Kidney epithelial cell (primary cell): ENCODE results near the gene THSD4. TPM values are rescaled to one million over a fixed set of nuclear protein-coding genes. Genes with fewer than 3 reads are reported as not detected.

Experiments
- DNase-seq: peaks from one replicate; pipeline ENCODE4 v3.0.0-alpha.2; 2010; ENCODE audit warnings: low read depth
- H3K27me3 ChIP-seq: 2 replicates; pipeline ENCODE4 v1.6.0; 2011; ENCODE audit warnings: low read length; ENCODE audit not compliant: control insufficient read depth, insufficient read depth
- H3K36me3 ChIP-seq: 2 replicates; pipeline ENCODE4 v1.5.1; 2011; ENCODE audit warnings: low read length; ENCODE audit not compliant: control insufficient read depth, insufficient read depth
- H3K4me3 ChIP-seq: 2 replicates; pipeline ENCODE4 v1.5.1; 2011; ENCODE audit warnings: low read depth, mild to moderate bottlenecking, control low read depth, low read length
- total RNA-seq: library from RNA; depleted of rRNA; stranded (reverse); fragments of >200 nt; gene quantifications from 2 replicates; pipeline ENCODE4 v1.2.3, GENCODE V29; 2015
- TF ChIP-seq, protein P1 (sequence below): IDR thresholded peaks from 2 replicates; pipeline ENCODE4 v1.5.1; 2011; ENCODE audit warnings: mild to moderate bottlenecking, moderate library complexity, low read length, control low read depth, inconsistent platforms; ENCODE audit not compliant: insufficient read depth, poor library complexity, severe bottlenecking

The THSD4 gene
- total RNA-seq, 1 donor from 2014 or later, result 17.7 TPM

DNA sequence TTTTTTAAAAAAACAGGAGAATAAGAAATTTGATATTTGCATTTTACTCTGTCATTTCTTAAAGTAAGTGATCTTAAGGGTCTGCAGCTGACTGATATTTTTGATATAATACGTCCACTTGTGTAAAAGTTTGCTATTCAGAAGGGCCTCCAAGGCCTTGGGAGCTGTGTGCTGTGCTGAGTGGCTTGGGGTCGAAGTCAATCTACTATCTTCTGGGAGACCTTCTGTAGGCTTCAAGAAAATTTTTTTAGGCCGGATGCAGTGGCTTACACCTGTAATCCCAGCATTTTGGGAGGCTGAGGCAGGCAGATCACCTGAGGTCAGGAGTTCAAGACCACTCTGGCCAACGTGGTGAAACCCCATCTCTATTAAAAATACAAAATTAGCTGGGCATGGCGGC, 26.3 kb downstream of the THSD4 start:
- TF ChIP-seq, protein P1, sequence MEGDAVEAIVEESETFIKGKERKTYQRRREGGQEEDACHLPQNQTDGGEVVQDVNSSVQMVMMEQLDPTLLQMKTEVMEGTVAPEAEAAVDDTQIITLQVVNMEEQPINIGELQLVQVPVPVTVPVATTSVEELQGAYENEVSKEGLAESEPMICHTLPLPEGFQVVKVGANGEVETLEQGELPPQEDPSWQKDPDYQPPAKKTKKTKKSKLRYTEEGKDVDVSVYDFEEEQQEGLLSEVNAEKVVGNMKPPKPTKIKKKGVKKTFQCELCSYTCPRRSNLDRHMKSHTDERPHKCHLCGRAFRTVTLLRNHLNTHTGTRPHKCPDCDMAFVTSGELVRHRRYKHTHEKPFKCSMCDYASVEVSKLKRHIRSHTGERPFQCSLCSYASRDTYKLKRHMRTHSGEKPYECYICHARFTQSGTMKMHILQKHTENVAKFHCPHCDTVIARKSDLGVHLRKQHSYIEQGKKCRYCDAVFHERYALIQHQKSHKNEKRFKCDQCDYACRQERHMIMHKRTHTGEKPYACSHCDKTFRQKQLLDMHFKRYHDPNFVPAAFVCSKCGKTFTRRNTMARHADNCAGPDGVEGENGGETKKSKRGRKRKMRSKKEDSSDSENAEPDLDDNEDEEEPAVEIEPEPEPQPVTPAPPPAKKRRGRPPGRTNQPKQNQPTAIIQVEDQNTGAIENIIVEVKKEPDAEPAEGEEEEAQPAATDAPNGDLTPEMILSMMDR, result no peak
- no peaks in the 10 kb centered on the region for H3K27me3 ChIP-seq
- no peak for DNase-seq
- H3K36me3 ChIP-seq, result no peaks in the 10 kb centered on the region
- no peak overlapping the region for H3K4me3 ChIP-seq

DNA sequence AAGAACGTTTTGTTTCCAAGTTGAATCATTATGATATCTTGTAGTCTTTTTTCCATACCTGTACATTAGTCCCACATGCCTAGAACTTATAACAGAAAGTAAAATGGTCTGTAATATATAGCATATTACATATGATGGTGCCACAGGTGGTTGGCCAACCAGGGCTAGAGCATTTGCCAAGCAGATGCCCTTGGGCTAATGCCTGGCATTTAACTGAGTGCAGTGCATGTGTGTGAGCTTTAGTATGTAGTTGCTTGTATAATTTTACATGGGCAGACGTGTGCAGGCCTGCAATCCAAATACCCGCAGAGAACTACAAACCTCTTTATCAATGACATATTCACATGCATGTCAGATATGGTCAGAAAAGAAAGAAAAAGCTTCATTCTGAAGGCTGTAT, 27.5 kb downstream of the THSD4 start:
- no peak for DNase-seq
- H3K36me3 ChIP-seq, result no peaks in the 10 kb centered on the region
- H3K27me3 ChIP-seq, result no peaks in the 10 kb centered on the region
- no peak overlapping the region for H3K4me3 ChIP-seq
- TF ChIP-seq, protein P1, result no peak

DNA sequence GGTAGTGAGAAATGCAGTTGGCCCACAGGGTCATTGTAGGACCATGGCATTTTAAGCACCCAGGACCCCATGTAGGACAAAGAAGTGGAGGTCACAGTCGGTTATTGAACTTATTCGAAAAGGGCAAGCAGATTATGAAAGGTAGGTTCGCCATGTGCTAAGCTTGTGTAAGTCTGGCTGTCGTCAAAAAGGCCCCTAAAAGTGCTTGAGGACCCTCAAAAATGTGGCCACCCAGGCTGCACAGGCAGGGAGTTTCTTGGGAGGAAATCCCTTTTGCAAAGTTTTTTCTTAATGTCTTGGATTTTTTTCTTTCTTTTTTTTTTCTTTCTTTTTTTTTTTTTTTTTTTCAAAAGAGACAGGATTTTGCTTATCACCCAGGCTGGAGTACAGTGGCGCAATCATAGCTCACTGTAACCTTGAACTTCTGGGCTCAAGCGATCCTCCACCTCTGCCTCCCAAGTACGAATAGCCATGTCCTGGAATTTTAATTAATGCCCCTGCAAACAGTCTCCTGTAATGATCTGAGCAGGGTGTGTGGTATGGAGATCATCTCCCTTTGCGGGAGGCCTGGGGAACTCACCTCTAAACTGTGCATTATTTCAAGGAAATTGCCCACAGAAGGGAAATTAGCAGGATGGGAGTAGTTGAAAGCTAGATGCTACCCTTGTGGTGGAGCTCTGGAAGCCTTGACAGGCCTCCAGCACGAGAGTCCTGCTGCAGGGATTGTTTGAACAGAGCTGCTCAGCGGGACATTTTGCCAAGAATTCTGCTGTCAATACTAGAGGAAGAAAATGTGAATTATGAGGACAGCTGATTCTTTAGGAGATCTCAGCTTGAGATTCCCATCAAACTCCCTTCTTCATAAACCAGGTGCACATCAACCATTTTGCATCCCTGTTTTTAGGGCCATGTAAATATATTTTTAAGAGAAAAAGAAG, 28.4 kb downstream of the THSD4 start:
- DNase-seq, result no peak
- Histone ChIP-seq H3K36me3 (no peaks in the 10 kb centered on the region), H3K27me3 (no peaks in the 10 kb centered on the region), H3K4me3 (no peak overlapping the region)
- TF ChIP-seq, protein P1, result no peak

DNA sequence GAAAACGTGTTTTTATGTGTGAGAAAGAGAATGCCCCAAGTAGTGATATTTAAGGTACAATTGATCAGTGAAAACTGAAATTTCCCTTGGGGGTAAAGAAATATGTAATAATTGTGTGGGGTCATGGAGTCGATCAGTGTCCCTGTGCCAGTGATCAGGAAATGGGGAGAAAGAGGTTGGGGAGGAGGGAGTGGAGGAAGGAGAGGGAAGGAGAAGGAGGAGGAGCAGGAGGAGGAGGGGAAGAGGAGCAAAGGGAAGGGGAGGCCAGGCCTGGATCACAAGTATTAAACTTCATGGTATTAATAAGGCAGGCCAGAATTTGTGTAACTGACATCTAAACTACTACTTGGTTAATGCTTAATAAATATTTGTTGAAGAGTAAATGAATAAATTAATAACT, 30.4 kb downstream of the THSD4 start:
- DNase-seq, result no peak
- Histone ChIP-seq H3K27me3 (no peaks in the 10 kb centered on the region), H3K4me3 (no peak overlapping the region), H3K36me3 (no peaks in the 10 kb centered on the region)
- TF ChIP-seq, protein P1, result no peak

DNA sequence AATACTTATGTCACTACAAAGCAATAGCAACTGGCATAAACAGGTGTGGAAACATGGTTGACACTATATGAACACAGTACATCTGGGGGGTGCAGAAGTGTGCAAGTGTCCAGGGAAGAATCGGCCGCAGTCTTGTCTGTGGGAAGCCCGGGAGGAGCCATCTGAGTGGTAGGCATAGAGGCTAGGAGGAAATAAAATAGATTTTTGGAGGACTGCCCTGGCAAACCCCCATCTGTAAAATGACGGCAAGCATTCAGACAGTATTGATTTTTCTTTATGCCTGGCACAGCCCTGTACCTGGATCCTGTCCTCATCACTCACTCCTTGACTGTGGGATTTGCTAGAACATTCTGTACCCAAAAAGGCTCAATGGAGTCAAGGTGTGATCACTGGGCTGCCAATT, 31.3 kb downstream of the THSD4 start:
- Histone ChIP-seq H3K27me3 (no peaks in the 10 kb centered on the region), H3K36me3 (no peaks in the 10 kb centered on the region), H3K4me3 (no peak overlapping the region)
- TF ChIP-seq, protein P1, result no peak
- no peak for DNase-seq
